GM04504 (cell line): ENCODE results near the gene YPEL3.

Experiments used
- DNase-seq: peaks from one replicate; pipeline ENCODE4 v3.0.0-alpha.2; 2012; ENCODE audit warnings: low read depth

Gene YPEL3

DNA sequence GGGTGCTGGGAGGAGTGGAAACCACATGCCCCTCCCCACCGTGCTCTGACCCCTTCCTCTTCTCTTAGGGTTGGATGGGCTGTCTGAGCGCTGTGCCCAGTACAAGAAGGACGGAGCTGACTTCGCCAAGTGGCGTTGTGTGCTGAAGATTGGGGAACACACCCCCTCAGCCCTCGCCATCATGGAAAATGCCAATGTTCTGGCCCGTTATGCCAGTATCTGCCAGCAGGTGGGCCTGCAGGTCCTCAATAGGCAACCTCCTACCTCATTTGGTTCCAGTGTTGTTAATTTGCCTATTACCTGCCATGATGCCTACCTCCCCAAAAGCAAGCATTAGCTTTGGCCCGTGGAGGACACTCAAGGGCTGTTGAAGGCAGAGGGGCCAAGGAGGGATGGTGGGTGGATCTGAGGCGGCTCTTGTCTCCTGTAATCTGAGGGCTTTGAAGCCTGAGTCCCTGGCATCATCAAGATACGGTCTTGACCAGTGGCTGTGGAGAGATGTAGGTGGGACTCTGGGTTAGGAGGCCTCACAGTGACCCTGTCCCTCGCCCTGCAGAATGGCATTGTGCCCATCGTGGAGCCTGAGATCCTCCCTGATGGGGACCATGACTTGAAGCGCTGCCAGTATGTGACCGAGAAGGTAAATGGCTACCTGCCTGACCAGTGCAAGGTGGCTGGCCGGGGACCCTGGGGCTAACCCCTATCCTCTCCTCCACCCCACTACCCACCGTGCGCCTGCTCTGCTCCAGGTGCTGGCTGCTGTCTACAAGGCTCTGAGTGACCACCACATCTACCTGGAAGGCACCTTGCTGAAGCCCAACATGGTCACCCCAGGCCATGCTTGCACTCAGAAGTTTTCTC lies 27.0 kb downstream of the YPEL3 start:
- DNase-seq = no peak

DNA sequence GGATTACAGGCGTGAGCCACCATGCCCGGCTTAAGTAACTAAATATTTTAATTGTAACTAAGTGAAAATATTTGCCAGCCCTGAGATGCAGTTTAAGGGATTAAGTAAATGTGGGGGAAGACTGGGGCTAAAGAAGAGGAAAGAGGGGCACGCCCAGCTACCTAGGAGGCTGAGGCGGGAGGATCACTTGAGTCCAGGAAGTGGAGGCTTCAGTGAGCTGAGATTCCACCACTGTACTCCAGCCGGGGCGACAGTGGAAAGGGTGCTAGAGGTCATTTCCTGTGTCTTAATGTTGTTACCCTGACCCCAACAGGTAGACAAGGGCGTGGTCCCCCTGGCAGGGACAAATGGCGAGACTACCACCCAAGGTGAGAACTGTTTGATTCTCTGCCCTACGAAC lies 27.7 kb downstream of the YPEL3 start:
- no peak for DNase-seq

DNA sequence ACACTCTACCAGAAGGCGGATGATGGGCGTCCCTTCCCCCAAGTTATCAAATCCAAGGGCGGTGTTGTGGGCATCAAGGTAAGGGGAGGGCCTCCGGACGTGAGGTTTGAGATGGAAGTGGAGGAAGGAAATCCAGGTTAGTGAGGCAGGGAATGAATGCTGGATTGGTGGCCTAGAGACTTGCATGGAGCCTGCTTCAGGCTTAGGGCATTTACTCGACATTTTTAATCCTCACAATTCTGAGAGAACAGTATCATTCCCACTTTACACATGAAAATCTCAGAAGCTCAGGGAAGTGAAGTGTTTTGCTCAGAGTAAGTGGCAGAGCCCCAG lies 28.5 kb downstream of the YPEL3 start:
- DNase-seq = no peak

- DNase-seq = no peak
Measured at GRCh38 chr16:30066761-30067583, 29.0 kb downstream of the YPEL3 start.

DNA sequence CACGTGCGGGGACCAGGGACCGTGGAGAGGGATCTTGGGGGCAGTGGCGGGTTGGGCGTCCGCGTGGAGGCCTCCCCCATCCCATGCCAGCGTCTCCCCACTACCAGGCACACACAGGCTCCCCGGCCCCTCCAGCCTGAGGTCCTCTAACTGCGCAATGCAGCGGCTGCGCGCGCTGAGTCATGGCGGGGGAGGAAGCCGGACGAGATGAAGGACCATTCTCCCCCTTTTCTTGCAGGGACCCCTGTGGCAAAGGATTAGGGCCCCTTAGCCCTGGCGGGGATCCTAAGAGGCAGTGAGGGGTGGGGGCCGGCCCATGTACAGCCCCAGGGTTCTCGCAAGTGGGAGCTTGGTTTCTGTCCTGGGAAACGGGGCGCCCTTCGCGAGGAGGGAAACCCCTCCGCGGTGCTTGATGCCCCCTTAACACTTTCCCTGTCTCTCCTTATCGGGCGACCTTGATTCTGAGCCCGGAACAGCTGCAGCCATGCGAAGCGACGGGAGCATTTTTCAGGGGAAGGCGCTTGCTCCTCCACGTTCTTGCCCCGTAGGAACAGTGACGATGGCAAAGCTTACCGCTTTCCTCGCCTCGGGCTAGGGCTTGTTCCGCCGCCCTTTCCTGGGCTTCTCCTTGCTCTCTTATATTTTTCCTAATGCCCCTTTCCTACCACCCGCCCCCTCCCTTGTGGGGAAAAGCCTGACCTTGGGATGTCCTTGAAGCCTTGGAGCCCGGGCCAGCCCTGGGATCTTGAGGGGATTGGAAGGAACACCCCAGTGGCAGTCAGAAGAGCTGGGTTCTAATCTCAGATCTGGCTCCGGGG lies 29.9 kb downstream of the YPEL3 start:
- DNase-seq = no peak

GRCh38 chr16:30065102-30065942 lies 30.7 kb downstream of the YPEL3 start, which contains the start of gene ALDOA:
ALDOA (plus strand) TSS chr16:30065760; CDS start chr16:30066898, 1,138 bp downstream.
- peak; percentile 98 for DNase-seq

- DNase-seq = no peak
Measured at GRCh38 chr16:30064729-30065101, 31.3 kb downstream of the YPEL3 start.

GRCh38 chr16:30063893-30064728 lies 31.9 kb downstream of the YPEL3 start:
- no peak for DNase-seq

- no peak for DNase-seq
Measured at GRCh38 chr16:30063278-30063892, 32.6 kb downstream of the YPEL3 start.

DNA sequence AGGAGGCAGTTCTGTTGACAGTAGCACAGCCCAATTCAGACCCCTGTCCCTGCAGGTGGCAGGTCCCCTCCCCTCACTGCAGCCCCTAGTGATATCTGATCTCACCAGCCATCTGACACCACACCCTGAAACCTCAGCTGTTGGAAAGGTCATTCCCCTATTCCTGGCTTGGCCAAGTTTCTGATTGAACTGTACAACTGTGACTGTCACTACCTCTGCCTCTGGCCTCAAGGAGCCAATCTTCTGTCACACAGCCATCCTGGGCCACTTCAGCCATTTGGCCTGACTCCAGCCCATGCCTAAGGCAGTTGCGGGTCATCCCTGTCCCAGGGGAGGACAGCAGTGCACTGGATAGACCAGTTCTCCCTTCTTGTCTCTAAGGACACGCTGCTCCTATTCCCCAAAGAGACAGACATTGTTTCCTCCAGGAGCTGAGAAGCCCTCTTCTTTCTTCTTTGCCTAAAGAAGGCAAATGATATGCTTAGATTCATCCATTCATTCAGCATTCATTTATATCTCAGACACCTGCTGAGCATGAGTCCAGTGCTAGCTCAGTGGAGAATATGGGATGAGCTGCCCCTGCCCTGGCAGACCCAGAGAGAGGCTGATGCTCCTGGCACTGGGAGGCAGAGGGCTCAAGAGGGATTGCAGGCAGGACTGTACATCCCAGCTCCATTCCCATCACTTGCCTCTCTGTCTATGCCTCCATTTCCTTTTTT lies 35.0 kb downstream of the YPEL3 start:
- no peak for DNase-seq

DNA sequence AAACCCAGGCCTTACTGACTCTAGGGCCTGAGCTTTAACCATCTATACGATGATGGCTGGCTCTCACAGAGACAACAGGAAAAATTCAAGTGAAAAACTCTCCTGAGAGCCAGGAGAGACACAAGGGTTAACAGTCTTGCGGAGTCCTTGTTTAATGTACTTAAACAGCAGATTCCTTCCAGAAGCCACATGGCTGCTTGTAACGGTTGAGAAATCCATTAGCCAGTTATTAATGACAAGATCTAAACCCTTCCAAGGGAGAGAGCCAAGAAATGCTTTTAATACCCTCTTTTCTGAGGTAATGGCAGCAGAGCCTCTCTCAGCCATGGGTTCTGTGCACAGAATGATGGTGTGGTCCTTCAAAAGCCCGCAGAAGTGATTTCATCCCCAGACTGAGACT lies 35.7 kb downstream of the YPEL3 start:
- no peak for DNase-seq

- DNase-seq = no peak
Measured at GRCh38 chr16:30054959-30055553, 41.0 kb downstream of the YPEL3 start.

- no peak for DNase-seq
Measured at GRCh38 chr16:30054451-30054850, 41.6 kb downstream of the YPEL3 start.

GRCh38 chr16:30053376-30054015 lies 42.5 kb downstream of the YPEL3 start:
- no peak for DNase-seq

DNA sequence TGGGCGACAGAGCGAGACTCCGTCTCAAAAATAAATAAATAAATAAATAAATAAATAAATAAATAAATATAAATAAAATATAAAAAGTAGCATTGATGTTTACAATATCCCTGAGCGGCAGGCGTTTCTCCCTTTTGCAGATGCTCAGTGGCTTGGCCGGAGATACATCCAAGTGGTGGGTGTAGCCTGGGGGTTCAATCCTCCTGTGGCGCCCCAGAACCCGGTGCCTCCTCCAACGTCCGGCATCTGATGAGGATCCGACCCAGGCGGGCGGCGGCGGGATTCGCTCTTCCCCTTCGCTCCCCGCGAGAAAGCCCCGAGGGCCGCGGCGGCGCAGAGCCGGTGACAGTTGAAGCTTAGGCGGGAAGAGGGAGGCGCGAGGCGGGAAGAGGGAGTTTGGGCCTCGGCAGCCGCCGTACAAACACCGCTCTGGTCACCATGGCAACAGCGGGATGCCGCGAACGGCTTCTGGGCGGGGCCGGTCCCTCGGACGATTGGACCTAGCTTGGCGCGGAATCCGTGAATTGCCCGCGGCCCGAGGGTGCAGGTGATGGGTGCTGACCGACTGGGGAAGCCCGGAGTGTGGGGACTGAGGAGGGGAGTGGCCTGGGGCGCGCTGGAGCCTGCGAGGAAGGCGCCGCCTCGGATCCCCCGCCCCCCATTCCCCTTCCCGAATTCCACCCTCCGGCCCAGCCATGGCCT lies 43.2 kb downstream of the YPEL3 start:
- DNase-seq = peak; percentile 78

GRCh38 chr16:30051518-30051917 lies 44.5 kb downstream of the YPEL3 start:
- DNase-seq = no peak

DNA sequence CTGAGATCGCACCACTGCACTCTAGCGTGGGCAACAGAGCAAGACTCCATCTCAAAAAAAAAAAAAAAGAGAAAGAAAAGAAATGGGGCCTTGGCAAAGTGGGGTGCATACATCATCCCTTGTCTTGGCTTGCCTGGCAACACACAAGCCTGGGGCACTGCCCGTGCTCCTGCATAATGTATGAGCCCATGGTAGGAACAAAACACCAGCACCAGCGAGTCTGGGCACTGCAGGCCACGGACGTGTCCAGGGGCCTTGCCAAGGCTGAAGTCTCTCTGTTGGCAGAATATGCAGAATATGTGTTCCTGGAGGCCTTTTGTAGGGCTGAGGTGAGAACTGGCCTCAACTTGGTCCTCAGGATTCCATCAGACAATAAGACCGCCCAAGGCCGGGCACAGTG lies 46.1 kb downstream of the YPEL3 start:
- no peak for DNase-seq

DNA sequence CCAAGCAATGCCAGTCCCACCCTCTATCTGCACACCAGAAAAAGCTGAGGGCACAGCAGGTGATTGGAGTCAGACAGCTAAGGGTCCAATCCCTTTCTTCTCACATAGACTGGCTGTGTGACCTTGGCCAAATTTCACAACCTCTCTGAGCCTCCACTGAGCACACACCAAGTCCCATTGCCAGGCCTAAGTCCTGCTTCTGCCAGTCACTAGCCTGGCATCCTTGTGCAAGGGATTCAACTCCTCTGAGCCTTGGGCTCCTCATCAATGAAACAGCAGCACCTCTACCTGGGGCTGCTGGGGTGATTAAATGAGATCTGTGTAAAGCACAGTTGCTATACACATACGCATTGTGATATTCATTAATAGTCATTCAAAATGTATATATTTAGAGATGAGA lies 49.4 kb downstream of the YPEL3 start:
- DNase-seq = no peak
